Hepatocyte (in vitro differentiated cells): ENCODE data around the gene CCM2. TPM values are rescaled to one million over a fixed set of nuclear protein-coding genes. Genes with fewer than 3 reads are reported as not detected.

Experiments used
- DNase-seq: peaks from one replicate; pipeline ENCODE4 v3.0.0-alpha.2; 2016; ENCODE audit warnings: low spot score
- H2AFZ ChIP-seq: fragments of 200-600 bp; sonication (generic); 2 replicates; pipeline ENCODE4 v1.6.0; 2016; ENCODE audit warnings: antibody characterized with exemption, mild to moderate bottlenecking
- H3K27ac ChIP-seq: fragments of 200-600 bp; sonication (generic); 2 replicates; pipeline ENCODE4 v1.5.1; 2016; ENCODE audit warnings: mild to moderate bottlenecking
- H3K27me3 ChIP-seq: fragments of 200-600 bp; sonication (generic); 2 replicates; pipeline ENCODE4 v1.6.1; 2016
- H3K36me3 ChIP-seq: fragments of 200-600 bp; sonication (generic); replicated peaks from 2 replicates; pipeline ENCODE4 v1.5.1; 2016; ENCODE audit warnings: low read depth; ENCODE audit not compliant: insufficient read depth
- H3K4me1 ChIP-seq: fragments of 200-600 bp; sonication (generic); 2 replicates; pipeline ENCODE4 v1.5.1; 2016; ENCODE audit warnings: mild to moderate bottlenecking, moderate library complexity; ENCODE audit not compliant: insufficient read depth
- H3K4me2 ChIP-seq: fragments of 200-600 bp; sonication (generic); 2 replicates; pipeline ENCODE4 v1.6.0; 2016
- H3K4me3 ChIP-seq: fragments of 200-600 bp; sonication (generic); 2 replicates; pipeline ENCODE4 v1.5.1; 2016; ENCODE audit warnings: mild to moderate bottlenecking
- H3K79me2 ChIP-seq: fragments of 200-600 bp; sonication (generic); 2 replicates; pipeline ENCODE4 v1.6.0; 2017; ENCODE audit warnings: mild to moderate bottlenecking
- H3K9me2 ChIP-seq: fragments of 200-600 bp; sonication (generic); replicated peaks from 2 replicates; pipeline ENCODE4 v1.6.0; 2017; ENCODE audit warnings: mild to moderate bottlenecking; ENCODE audit not compliant: insufficient read depth
- H3K9me3 ChIP-seq: fragments of 200-600 bp; sonication (generic); 2 replicates; pipeline ENCODE4 v1.5.1; 2016; ENCODE audit warnings: low read depth, mild to moderate bottlenecking
- H4K20me1 ChIP-seq: fragments of 200-600 bp; sonication (generic); 2 replicates; pipeline ENCODE4 v1.6.0; 2016; ENCODE audit warnings: mild to moderate bottlenecking; ENCODE audit not compliant: insufficient read depth, poor library complexity, severe bottlenecking
- EZH2 ChIP-seq: fragments of 200-600 bp; sonication (generic); IDR thresholded peaks from 2 replicates; pipeline ENCODE4 v1.6.1; 2016; ENCODE audit warnings: antibody characterized with exemption, mild to moderate bottlenecking, borderline replicate concordance
- EZH2phosphoT487 ChIP-seq: fragments of 200-600 bp; sonication (generic); IDR thresholded peaks from one replicate; pipeline ENCODE4 v1.6.1; 2018; ENCODE audit warnings: antibody characterized with exemption, mild to moderate bottlenecking, low read depth, moderate library complexity; ENCODE audit not compliant: unreplicated experiment, severe bottlenecking
- WGBS: methylation state at CpG from one replicate; pipeline ENCODE4 v1.1.6; 2016; ENCODE audit warnings: low lambda C conversion rate; ENCODE audit errors: missing lambda C conversion rate; 5-methylcytosine and 5-hydroxymethylcytosine counted together
- polyA plus RNA-seq: library from polyadenylated mRNA; unstranded; fragments of >200 nt; fragmentation: Nextera tagmentation; extraction: Ambion mirVana; gene quantifications from 2 replicates; pipeline ENCODE4 v1.2.1, GENCODE V29; 2016
- total RNA-seq: library from RNA; depleted of rRNA; stranded (reverse); fragments of >200 nt; gene quantifications from 2 replicates; pipeline ENCODE4 v1.2.3, GENCODE V29; 2014
- TF ChIP-seq, protein P1 (sequence below): fragments of 200-600 bp; sonication (generic); IDR thresholded peaks from 2 replicates; pipeline ENCODE4 v1.5.1; 2016; ENCODE audit warnings: antibody characterized with exemption, mild to moderate bottlenecking; ENCODE audit not compliant: poor library complexity

Gene CCM2
- total and polyA plus RNA-seq, 2 experiments from 2014 or later = 32.2 to 57.1 TPM

DNA sequence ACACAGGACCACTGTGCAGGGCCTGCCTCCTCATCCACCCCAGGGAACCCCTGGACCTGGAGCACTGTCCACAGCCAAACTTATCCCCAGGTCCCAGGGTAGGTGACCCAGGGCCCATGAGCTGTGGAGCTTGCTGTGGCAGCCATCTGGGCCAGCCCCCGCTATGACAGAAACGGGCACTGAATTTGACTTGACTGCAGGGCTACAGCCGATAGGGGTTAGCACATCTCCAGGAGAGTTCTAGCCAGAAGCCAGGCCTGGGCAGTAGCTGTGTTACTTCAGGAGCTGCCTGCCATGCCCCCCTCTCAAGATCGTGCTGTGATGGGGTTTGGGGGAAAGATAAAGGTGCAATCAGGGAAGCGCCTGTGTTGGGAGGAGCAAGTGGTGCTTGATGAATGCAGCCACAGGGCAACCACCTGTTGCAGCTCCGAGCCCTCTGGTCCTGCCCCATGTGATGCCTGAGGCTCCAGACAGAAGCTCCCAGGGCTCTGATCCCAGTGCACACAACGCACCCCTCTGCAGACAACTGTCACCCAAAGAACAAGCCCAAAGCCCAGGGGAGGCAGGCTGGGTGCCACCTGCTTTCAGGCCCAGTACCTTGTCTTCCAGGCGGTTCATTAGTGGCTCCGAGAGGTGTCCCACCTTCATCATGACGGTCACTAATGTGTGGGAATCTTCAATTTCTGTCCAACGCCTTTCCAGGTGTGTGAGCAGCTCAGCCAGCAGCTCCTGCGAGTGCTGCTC lies 105.0 kb downstream of the CCM2 start:
- DNase-seq = no peak
- Histone ChIP-seq H3K4me2 (no peak overlapping the region), H3K27me3 (no peaks in the 10 kb centered on the region), H3K27ac (no peak overlapping the region), H3K4me1 (peaks cover under 1% of the 10 kb centered on the region), H2AFZ (no peak overlapping the region), H3K4me3 (no peak overlapping the region), H4K20me1 (peaks cover 11% of the 10 kb centered on the region), H3K36me3 (no peaks in the 10 kb centered on the region), H3K9me3 (no peaks in the 10 kb centered on the region), H3K79me2 (peaks cover 34% of the 10 kb centered on the region), H3K9me2 (no peaks in the 10 kb centered on the region)
- TF ChIP-seq EZH2 = no peak
- 95% methylated on average over 12 of the region's 12 CpGs for WGBS

DNA sequence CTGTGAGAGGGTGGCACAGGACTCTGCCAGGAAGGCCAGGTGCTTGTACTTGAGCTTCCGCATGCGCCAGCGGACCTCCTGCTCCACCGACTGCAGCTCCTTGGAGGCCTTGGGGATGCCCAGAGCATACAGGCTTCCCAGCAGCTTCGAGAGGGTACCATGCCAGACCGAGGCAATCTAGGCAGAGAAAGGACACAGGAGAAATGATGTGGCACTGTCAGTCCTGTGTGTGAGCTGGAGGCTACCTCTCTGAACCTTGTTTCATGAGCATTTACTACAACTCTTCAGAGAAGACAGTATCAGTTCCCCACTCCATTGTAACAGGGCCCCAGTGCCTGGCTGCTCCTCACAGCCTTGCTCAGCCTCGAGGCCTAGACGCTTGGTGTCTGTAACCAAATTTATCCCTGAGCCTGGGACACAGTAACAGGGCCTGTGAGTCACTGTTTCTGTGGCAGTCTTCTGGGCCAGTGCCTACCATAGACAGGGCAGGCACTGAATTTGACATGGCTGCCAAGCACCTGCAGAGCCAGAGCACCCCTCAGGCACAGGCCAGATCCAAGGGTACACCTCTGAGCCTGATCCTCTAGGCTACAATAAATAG lies 105.7 kb downstream of the CCM2 start:
- TF ChIP-seq EZH2 (no peak), EZH2phosphoT487 (no peak)
- TF ChIP-seq, protein P1, sequence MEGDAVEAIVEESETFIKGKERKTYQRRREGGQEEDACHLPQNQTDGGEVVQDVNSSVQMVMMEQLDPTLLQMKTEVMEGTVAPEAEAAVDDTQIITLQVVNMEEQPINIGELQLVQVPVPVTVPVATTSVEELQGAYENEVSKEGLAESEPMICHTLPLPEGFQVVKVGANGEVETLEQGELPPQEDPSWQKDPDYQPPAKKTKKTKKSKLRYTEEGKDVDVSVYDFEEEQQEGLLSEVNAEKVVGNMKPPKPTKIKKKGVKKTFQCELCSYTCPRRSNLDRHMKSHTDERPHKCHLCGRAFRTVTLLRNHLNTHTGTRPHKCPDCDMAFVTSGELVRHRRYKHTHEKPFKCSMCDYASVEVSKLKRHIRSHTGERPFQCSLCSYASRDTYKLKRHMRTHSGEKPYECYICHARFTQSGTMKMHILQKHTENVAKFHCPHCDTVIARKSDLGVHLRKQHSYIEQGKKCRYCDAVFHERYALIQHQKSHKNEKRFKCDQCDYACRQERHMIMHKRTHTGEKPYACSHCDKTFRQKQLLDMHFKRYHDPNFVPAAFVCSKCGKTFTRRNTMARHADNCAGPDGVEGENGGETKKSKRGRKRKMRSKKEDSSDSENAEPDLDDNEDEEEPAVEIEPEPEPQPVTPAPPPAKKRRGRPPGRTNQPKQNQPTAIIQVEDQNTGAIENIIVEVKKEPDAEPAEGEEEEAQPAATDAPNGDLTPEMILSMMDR = no peak
- Histone ChIP-seq H3K27ac (no peak overlapping the region), H3K36me3 (no peaks in the 10 kb centered on the region), H3K4me2 (no peak overlapping the region), H3K4me1 (peaks cover 8% of the 10 kb centered on the region), H3K27me3 (no peaks in the 10 kb centered on the region), H2AFZ (no peak overlapping the region), H3K9me3 (no peaks in the 10 kb centered on the region), H3K9me2 (no peaks in the 10 kb centered on the region), H3K4me3 (no peak overlapping the region), H3K79me2 (peaks cover 41% of the 10 kb centered on the region), H4K20me1 (peaks cover 11% of the 10 kb centered on the region)
- WGBS = 95% methylated on average over 8 of the region's 8 CpGs
- DNase-seq = no peak

DNA sequence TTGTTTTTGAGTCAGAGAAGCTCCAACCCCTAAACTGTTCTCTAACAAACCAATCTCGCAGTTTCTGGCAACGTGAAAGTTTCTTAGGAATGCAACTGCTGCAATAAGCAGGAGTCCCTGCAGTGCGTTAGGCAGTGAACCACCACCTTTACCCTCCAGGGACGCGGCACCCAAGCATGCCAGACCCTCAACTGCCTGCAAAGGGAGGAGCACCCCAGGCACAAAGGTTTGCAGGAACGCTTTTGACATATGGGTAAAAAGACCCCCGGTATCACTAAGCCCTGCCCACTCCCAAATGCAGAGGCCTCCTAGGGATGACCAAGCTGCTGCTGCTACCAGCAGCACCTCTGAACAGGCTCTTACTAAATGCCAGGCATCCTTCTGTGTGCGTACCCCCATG lies 106.8 kb downstream of the CCM2 start:
- Histone ChIP-seq H3K36me3 (no peaks in the 10 kb centered on the region), H4K20me1 (peaks cover 11% of the 10 kb centered on the region), H3K4me1 (peaks cover 8% of the 10 kb centered on the region), H3K4me3 (no peak overlapping the region), H2AFZ (no peak overlapping the region), H3K9me2 (no peaks in the 10 kb centered on the region), H3K9me3 (no peaks in the 10 kb centered on the region), H3K4me2 (no peak overlapping the region), H3K27me3 (no peaks in the 10 kb centered on the region), H3K27ac (no peak overlapping the region), H3K79me2 (peaks cover 47% of the 10 kb centered on the region)
- DNase-seq = no peak
- 75% methylated on average over 8 of the region's 8 CpGs for WGBS
- TF ChIP-seq EZH2phosphoT487 (no peak), EZH2 (no peak)
- TF ChIP-seq, protein P1 = no peak

DNA sequence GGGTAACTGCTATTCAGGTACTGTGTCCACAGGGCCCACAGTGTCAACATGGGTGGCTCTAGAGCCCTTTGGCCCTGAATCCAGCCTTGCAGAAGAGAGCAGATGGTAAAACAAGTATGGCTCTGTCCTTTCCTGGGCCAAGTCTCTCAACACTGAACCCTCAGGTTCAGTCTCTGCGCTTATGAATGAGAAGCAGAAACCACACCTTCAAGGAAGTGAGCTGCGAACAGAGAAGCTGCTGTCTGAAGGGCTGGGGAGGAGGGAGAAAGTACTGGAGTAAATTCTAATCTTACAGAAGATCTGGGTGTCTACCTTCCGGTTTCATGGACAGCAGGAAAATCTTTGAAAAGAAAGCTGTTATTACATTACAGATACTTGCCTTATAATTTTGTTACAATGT lies 107.4 kb downstream of the CCM2 start:
- Histone ChIP-seq H3K9me3 (no peaks in the 10 kb centered on the region), H3K27ac (no peak overlapping the region), H2AFZ (no peak overlapping the region), H3K79me2 (peaks cover 47% of the 10 kb centered on the region), H3K4me3 (no peak overlapping the region), H3K4me2 (peak overlapping the region; percentile 19), H4K20me1 (peaks cover 11% of the 10 kb centered on the region), H3K27me3 (no peaks in the 10 kb centered on the region), H3K9me2 (no peaks in the 10 kb centered on the region), H3K4me1 (peaks cover 10% of the 10 kb centered on the region), H3K36me3 (no peaks in the 10 kb centered on the region)
- DNase-seq = no peak
- 93% methylated on average over 3 of the region's 3 CpGs for WGBS
- TF ChIP-seq EZH2 (no peak), EZH2phosphoT487 (no peak)
- TF ChIP-seq, protein P1 = no peak
